K562 (cell line): Measurements from ENCODE around the gene CCDC82. TPM values are rescaled to one million over a fixed set of nuclear protein-coding genes. Genes with fewer than 3 reads are reported as not detected.

ENCODE experiments used
- BCOR ChIP-seq: fragments of 450-650 bp; IDR thresholded peaks from 2 replicates; pipeline ENCODE4 v1.6.1; 2016
- CCNT2 ChIP-seq: IDR thresholded peaks from 2 replicates; pipeline ENCODE4 v1.6.1; 2011; ENCODE audit warnings: borderline replicate concordance, low read depth, mild to moderate bottlenecking, moderate library complexity, mixed read lengths, low read length; ENCODE audit not compliant: insufficient read length; ENCODE audit errors: extremely low read depth
- CHAMP1 ChIP-seq: fragments of 450-650 bp; IDR thresholded peaks from 2 replicates; pipeline ENCODE4 v1.6.1; 2016; ENCODE audit warnings: mild to moderate bottlenecking
- DDX20 ChIP-seq: fragments of 450-650 bp; IDR thresholded peaks from 2 replicates; pipeline ENCODE4 v1.6.1; 2016; ENCODE audit warnings: missing genetic modification characterization, low read depth, mild to moderate bottlenecking, missing compliant biosample characterization, moderate library complexity
- DPF2 ChIP-seq: fragments of 450-650 bp; IDR thresholded peaks from 2 replicates; pipeline ENCODE4 v1.6.1; 2016
- E2F6 ChIP-seq, 2 experiments: IDR thresholded peaks; 2 replicates each; pipeline ENCODE4 v1.6.1; 2011; ENCODE audit warnings: borderline replicate concordance in 1 of 2, control low read depth in 1 of 2, low read depth in 1 of 2, low read length in 1 of 2, mild to moderate bottlenecking in 1 of 2, mixed read lengths in 1 of 2, moderate library complexity in 1 of 2; ENCODE audit not compliant: insufficient read depth in 1 of 2, insufficient read length in 1 of 2, poor library complexity in 1 of 2, severe bottlenecking in 1 of 2; ENCODE audit errors: extremely low read depth in 1 of 2
- ETS1 ChIP-seq: conservative IDR thresholded peaks from 2 replicates; pipeline ENCODE4 v1.6.1; 2011; ENCODE audit warnings: low read depth, mild to moderate bottlenecking, low read length; ENCODE audit not compliant: control insufficient read depth
- HMG20A ChIP-seq: fragments of 450-650 bp; formaldehyde crosslinking; conservative IDR thresholded peaks from 2 replicates; pipeline ENCODE4 v1.4.0; 2020; ENCODE audit warnings: mild to moderate bottlenecking, mixed read lengths
- LCOR ChIP-seq: sonication (generic); formaldehyde crosslinking; IDR thresholded peaks from 2 replicates; pipeline ENCODE4 v1.8.0; 2022; ENCODE audit warnings: mild to moderate bottlenecking, missing genetic modification reagents
- POLR2G ChIP-seq: fragments of 200-400 bp; formaldehyde crosslinking; IDR thresholded peaks from 2 replicates; pipeline ENCODE4 v1.6.1; 2017; ENCODE audit warnings: low read depth, mild to moderate bottlenecking, antibody characterized with exemption, low read length, moderate library complexity
- PRDM10 ChIP-seq: fragments of 450-650 bp; IDR thresholded peaks from 2 replicates; pipeline ENCODE4 v1.6.1; 2018; ENCODE audit not compliant: partially characterized antibody
- RB1 ChIP-seq: fragments of 450-650 bp; IDR thresholded peaks from 2 replicates; pipeline ENCODE4 v1.6.1; 2017; ENCODE audit warnings: low read depth, mild to moderate bottlenecking
- SRSF3 ChIP-seq: fragments of 200-400 bp; formaldehyde crosslinking; IDR thresholded peaks from 2 replicates; pipeline ENCODE4 v1.6.1; 2016; ENCODE audit warnings: mild to moderate bottlenecking, low read length, moderate library complexity; ENCODE audit not compliant: insufficient read depth
- TBL1XR1 ChIP-seq, 2 experiments: IDR thresholded peaks; 2 replicates each; pipeline ENCODE4 v1.6.1; 2012; ENCODE audit warnings: improper control_type of control experiment in 2 of 2, low read length in 2 of 2, mild to moderate bottlenecking in 1 of 2
- VEZF1 ChIP-seq: fragments of 200-800 bp; sonication (Bioruptor generic); IDR thresholded peaks from 2 replicates; pipeline ENCODE4 v1.6.1; 2017; ENCODE audit warnings: missing genetic modification characterization, missing compliant biosample characterization
- ZNF133 ChIP-seq: fragments of 250-450 bp; sonication (Bioruptor Pico); IDR thresholded peaks from 2 replicates; pipeline ENCODE4 v1.4.0; 2020; ENCODE audit warnings: mild to moderate bottlenecking
- polyA plus RNA-seq, 8 experiments: library from polyadenylated mRNA; depleted of rRNA in 4 of 8; stranded (reverse) in 5 of 8; unstranded in 3 of 8; fragments of >200 nt; fragmentation: Nextera tagmentation in 2 of 8; fragmentation: Illumina TruSeq in 1 of 8; extraction: Ambion mirVana in 2 of 8; extraction: Trizol in 1 of 8; gene quantifications; 2 replicates each; pipeline versions ENCODE4 v1.2.1 to v1.2.3, GENCODE V29; 2011 to 2014; ENCODE audit warnings: inconsistent platforms in 1 of 8, missing spikeins in 1 of 8
- total RNA-seq, 7 experiments: library from RNA; depleted of rRNA in 6 of 7; stranded (reverse); fragments of >200 nt in 6 of 7; fragmentation: Illumina TruSeq in 2 of 7; extraction: Trizol in 2 of 7; gene quantifications; 2 replicates each; pipeline versions ENCODE4 v1.2.1 to v1.2.3, GENCODE V29; 2011 to 2021; ENCODE audit warnings: low replicate concordance in 1 of 7

Gene CCDC82
- total and polyA plus RNA-seq, 9 of the 15 experiments (the other 6 are each of a cell fraction or from before 2014, with no cell fraction given) = 12.5 to 51.3 (median 24.5) TPM

GRCh38 chr11:96341211-96342013, 48.3 kb downstream of the CCDC82 start (continued):
- TF ChIP-seq VEZF1 (CRISPR knock-in tag) (peak; percentile 100), POLR2G (0 out of 2 replicates have a peak, but pooled peaks have one; percentile 55), ETS1 (no peak), TBL1XR1 (IDR thresholded peaks at IDR 0.05; ENCODE audit: low read length in 2 of 2) (peak in 1 of 2 experiments; percentile 66; a peak in 2 of 4 replicates), CCNT2 (peak; percentile 66), SRSF3 (no peak), DDX20 (tag) (no peak), BCOR (no peak), E2F6 (IDR thresholded peaks at IDR 0.05; ENCODE audit: borderline replicate concordance in 1 of 2, extremely low read depth in 1 of 2, insufficient read depth in 1 of 2, insufficient read length in 1 of 2, low read depth in 1 of 2, low read length in 1 of 2, poor library complexity in 1 of 2, severe bottlenecking in 1 of 2) (peak in 1 of 2 experiments; percentile 55), ZNF133 (CRISPR knock-in tag) (no peak), CHAMP1 (no peak), RB1 (peak; percentile 71; the same call in 1 of the 2 replicates), LCOR (CRISPR knock-in tag) (no peak), PRDM10 (peak; percentile 10), HMG20A (CRISPR knock-in tag) (no peak), DPF2 (no peak; the same call in 1 of the 2 replicates)
